ENCODE measurements around the gene KIF15.

GRCh38 chr3:44899683-44900367, 138.2 kb downstream of the KIF15 start:
- no peak for TF ChIP-seq POLR2A (IDR thresholded peaks at IDR 0.05)
- no peak for TF ChIP-seq CTCF (IDR thresholded peaks at IDR 0.05)

Data from testis (tissue), 2 donors.